Right atrium auricular region (tissue), 2 donors: ENCODE data around the gene GMDS. TPM values are rescaled to one million over a fixed set of nuclear protein-coding genes. Genes with fewer than 3 reads are reported as not detected.
A peak's percentile ranks its signal among the peaks of the same experiment; 100 is the strongest.

Experiments
- DNase-seq: peaks from one replicate; pipeline ENCODE4 v3.0.0-alpha.2; 2019; ENCODE audit warnings: low spot score
- H3K27ac ChIP-seq, 2 donors: fragments of 200-600 bp; sonication (generic); 1 replicate in 1 of 2; 2 replicates in 1 of 2; pipeline ENCODE4 v1.5.1; 2016 to 2019
- H3K27me3 ChIP-seq, 2 donors: fragments of 200-600 bp; sonication (generic); one replicate each; pipeline versions ENCODE4 v1.5.1 to v1.6.0; 2017 to 2019
- H3K36me3 ChIP-seq: fragments of 200-600 bp; sonication (generic); one replicate; pipeline ENCODE4 v1.5.1; 2016
- H3K4me1 ChIP-seq, 2 donors: fragments of 200-600 bp; sonication (generic); one replicate each; pipeline versions ENCODE4 v1.5.1 to v1.6.0; 2017 to 2019
- H3K4me3 ChIP-seq, 2 donors: fragments of 200-600 bp; sonication (generic); 1 replicate in 1 of 2; 2 replicates in 1 of 2; pipeline ENCODE4 v1.5.1; 2017 to 2019; ENCODE audit warnings: mild to moderate bottlenecking in 1 of 2, moderate library complexity in 1 of 2
- H3K9me3 ChIP-seq, 2 donors: fragments of 200-600 bp; sonication (generic); one replicate each; pipeline ENCODE4 v1.5.1; 2019
- total RNA-seq, 2 donors: library from RNA; depleted of rRNA; stranded (reverse); fragments of >200 nt; gene quantifications; one replicate each; pipeline ENCODE4 v1.1.0, GENCODE V29; 2016
- TF ChIP-seq, protein P1 (sequence below), 2 donors: fragments of 200-600 bp; sonication (generic); IDR thresholded peaks; one replicate each; pipeline ENCODE4 v1.5.1; 2019; ENCODE audit warnings: antibody characterized with exemption in 2 of 2

Gene GMDS
- total RNA-seq, 2 donors from 2014 or later: 11.1 to 11.8 TPM

DNA sequence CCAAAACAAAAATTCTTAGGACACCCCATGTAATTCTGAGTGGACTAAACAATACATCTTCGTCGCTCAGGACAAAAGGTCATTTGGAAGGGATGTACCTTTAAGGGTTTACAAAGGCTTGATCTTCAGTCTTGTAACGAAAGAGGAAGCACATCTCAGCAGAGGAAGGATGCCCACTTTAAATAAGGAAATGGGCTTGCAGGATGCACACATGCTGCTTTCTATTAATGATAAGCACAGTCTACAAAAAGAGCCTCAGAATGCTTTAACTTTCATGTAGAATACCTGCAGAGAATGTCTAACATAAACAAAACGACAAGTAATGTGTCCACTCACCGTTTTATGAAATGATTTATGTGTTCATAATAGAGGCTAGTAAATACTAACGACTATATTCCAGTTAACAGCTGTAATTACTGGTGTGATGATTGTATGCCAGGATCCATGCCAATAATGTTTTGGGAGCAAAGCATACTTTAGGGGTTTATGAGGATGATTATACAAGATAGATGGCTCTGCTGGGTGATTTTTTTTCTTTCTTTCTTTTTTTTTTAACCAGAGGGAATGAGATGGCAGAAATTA lies 216.9 kb downstream of the GMDS start:
- no peak overlapping the region for H3K4me3 ChIP-seq
- H3K9me3 ChIP-seq: no peaks in the 10 kb centered on the region
- no peak overlapping the region for H3K27ac ChIP-seq
- no peak for DNase-seq
- H3K27me3 ChIP-seq: no peaks in the 10 kb centered on the region
- no peaks in the 10 kb centered on the region for H3K36me3 ChIP-seq
- TF ChIP-seq, protein P1, sequence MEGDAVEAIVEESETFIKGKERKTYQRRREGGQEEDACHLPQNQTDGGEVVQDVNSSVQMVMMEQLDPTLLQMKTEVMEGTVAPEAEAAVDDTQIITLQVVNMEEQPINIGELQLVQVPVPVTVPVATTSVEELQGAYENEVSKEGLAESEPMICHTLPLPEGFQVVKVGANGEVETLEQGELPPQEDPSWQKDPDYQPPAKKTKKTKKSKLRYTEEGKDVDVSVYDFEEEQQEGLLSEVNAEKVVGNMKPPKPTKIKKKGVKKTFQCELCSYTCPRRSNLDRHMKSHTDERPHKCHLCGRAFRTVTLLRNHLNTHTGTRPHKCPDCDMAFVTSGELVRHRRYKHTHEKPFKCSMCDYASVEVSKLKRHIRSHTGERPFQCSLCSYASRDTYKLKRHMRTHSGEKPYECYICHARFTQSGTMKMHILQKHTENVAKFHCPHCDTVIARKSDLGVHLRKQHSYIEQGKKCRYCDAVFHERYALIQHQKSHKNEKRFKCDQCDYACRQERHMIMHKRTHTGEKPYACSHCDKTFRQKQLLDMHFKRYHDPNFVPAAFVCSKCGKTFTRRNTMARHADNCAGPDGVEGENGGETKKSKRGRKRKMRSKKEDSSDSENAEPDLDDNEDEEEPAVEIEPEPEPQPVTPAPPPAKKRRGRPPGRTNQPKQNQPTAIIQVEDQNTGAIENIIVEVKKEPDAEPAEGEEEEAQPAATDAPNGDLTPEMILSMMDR (IDR thresholded peaks at IDR 0.05): no peak
- H3K4me1 ChIP-seq: no peaks in the 10 kb centered on the region

DNA sequence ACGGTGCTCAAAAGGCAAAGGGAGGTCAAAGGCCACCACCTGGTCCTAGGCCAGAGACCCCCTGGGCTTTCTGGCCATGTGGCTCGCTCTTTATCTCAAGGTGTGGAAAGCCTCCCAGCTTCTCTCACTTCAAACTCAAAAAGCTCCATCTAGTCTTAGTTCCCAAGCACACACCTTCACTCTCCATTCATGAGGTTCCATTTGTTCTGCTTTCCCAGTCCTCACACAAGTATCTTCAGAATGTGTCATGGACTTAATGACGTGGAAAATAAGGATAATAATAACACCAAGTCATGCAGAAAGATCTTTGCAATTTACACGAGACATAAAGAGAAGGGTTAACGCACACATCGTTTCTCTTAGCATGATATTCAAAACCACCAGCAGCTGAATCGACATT lies 219.3 kb downstream of the GMDS start:
- Histone ChIP-seq H3K27me3 (no peaks in the 10 kb centered on the region), H3K4me1 (peaks cover 0 to 7% of the 10 kb centered on the region in 2 donors), H3K4me3 (no peak overlapping the region), H3K36me3 (no peaks in the 10 kb centered on the region), H3K9me3 (no peaks in the 10 kb centered on the region), H3K27ac (no peak overlapping the region)
- TF ChIP-seq, protein P1 (IDR thresholded peaks at IDR 0.05): no peak
- no peak for DNase-seq

DNA sequence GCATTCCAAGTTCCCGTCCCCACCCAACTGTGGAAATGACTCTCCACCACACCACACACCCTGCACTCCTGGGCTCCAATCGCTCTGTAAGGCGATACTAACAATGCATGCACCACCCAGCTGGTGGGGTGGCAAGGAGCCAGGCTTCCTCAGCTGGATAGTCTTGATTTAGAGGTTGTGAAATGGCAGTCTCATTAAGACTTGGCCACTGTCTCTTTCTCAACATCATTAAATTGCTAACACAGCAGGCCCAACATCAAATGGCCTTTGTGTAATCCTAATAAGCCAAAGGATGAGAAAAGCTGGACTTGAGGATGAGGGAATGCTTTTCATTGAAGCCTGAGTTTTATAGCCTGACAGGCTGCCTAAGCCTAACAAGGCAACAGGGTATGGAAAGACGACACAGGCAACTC lies 223.7 kb downstream of the GMDS start:
- no peaks in the 10 kb centered on the region for H3K27me3 ChIP-seq
- H3K4me3 ChIP-seq: no peak overlapping the region
- peak; percentile 76 for DNase-seq
- TF ChIP-seq, protein P1 (IDR thresholded peaks at IDR 0.05): no peak
- no peaks in the 10 kb centered on the region for H3K36me3 ChIP-seq
- H3K27ac ChIP-seq: peak overlapping the region in 1 of 2 donors; percentile 17
- H3K9me3 ChIP-seq: no peaks in the 10 kb centered on the region
- H3K4me1 ChIP-seq: peaks cover 0 to 14% of the 10 kb centered on the region in 2 donors

DNA sequence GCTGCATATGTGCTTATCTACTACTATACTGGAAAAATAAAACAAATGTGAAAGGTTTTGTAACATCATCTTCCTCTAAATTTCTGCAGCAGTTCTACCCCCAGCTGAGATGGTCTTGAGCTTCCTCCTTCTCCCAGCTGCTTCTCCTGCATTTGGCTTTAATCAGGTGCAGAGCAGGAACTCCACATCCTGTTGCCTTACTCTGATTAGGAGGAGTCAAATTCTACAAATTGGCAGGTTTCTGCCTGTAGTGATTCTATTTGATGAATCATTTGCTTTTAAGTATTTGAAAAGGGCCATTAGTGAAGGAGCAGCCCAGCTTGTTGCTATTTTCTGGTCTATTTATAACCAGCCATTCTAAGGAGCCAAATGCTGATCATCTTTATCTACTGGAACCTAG lies 224.5 kb downstream of the GMDS start:
- TF ChIP-seq, protein P1 (IDR thresholded peaks at IDR 0.05): no peak
- DNase-seq: no peak
- H3K4me3 ChIP-seq: no peak overlapping the region
- no peaks in the 10 kb centered on the region for H3K36me3 ChIP-seq
- H3K27ac ChIP-seq: no peak overlapping the region
- H3K27me3 ChIP-seq: no peaks in the 10 kb centered on the region
- peaks cover 0 to 3% of the 10 kb centered on the region in 2 donors for H3K9me3 ChIP-seq
- H3K4me1 ChIP-seq: peaks cover 0 to 14% of the 10 kb centered on the region in 2 donors

DNA sequence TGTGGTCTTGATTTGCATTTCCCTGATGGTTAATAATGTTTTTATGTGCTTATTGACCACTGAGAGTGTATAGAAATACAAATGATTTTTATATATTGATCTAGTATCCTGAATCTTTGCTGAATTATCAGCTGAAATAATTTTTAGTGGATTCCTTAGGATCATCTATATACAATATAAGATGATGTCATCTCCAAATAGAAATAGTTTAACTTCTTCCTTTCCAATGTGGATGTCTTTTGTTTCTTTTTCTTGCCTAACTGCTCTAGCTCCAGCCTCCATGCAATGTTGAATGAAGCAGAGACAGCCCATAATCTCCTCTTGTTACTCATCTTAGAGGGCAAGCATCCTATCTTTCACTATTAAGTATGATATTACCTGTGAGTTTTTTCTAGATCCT lies 226.4 kb downstream of the GMDS start:
- Histone ChIP-seq H3K27ac (no peak overlapping the region), H3K4me3 (no peak overlapping the region), H3K4me1 (peaks cover 0 to 14% of the 10 kb centered on the region in 2 donors), H3K9me3 (peaks cover 0 to 22% of the 10 kb centered on the region in 2 donors), H3K36me3 (no peaks in the 10 kb centered on the region), H3K27me3 (no peaks in the 10 kb centered on the region)
- TF ChIP-seq, protein P1 (IDR thresholded peaks at IDR 0.05): no peak
- no peak for DNase-seq

DNA sequence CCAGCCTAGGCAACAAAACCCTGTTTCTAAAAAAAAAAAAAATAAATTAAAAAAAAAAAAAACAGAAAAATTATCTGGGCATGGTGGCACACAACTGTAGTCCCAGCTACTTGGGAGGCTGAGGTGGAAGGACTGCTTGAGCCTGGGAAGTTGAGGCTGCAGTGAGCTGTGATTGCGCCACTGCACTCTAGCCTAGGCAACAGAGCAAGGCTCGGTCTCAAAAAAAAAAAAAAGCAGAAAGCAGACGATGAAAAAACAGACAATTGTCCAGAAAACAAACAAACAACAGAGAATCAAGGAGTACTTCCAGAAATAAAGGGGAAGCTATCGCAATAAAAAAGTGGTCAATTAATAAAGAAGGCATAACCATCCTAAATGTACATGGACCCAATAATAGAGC lies 229.4 kb downstream of the GMDS start:
- no peak overlapping the region for H3K27ac ChIP-seq
- no peaks in the 10 kb centered on the region for H3K27me3 ChIP-seq
- TF ChIP-seq, protein P1 (IDR thresholded peaks at IDR 0.05): no peak
- DNase-seq: no peak
- H3K36me3 ChIP-seq: no peaks in the 10 kb centered on the region
- peaks cover 0 to 5% of the 10 kb centered on the region in 2 donors for H3K4me1 ChIP-seq
- H3K9me3 ChIP-seq: peaks cover 0 to 22% of the 10 kb centered on the region in 2 donors
- H3K4me3 ChIP-seq: no peak overlapping the region
